DMS 273 (cell line): ENCODE data around the gene EGF.
"Not testable (repeated sequence)": the region's sequence is repeated elsewhere in the genome, so short reads cannot be mapped to it uniquely, and the experiment has no call there.

Source experiments
- DNase-seq: peaks from one replicate; lab custom pipeline; 2025; ENCODE audit not compliant: unreplicated experiment; lab: John Stamatoyannopoulos, UW

The EGF gene

GRCh38 chr4:110025056-110025455 lies 112.4 kb downstream of the EGF start:
- DNase-seq = no peak

GRCh38 chr4:110025718-110026117 lies 113.0 kb downstream of the EGF start:
- DNase-seq = no peak

GRCh38 chr4:110032603-110033002 lies 119.9 kb downstream of the EGF start:
- peak; percentile 0 for DNase-seq

GRCh38 chr4:110033355-110034025 lies 120.8 kb downstream of the EGF start:
- DNase-seq = no peak

- no peak for DNase-seq
Measured at GRCh38 chr4:110034026-110034393, 121.3 kb downstream of the EGF start.

GRCh38 chr4:110039164-110039563 lies 126.5 kb downstream of the EGF start:
- DNase-seq = not testable (repeated sequence)

- DNase-seq = no peak
Measured at GRCh38 chr4:110041735-110042134, 129.1 kb downstream of the EGF start.

- no peak for DNase-seq
Measured at GRCh38 chr4:110042545-110043517, 130.1 kb downstream of the EGF start.

GRCh38 chr4:110046588-110047049 lies 133.9 kb downstream of the EGF start:
- DNase-seq = peak; percentile 67

GRCh38 chr4:110049951-110050925 lies 137.6 kb downstream of the EGF start:
- DNase-seq = peak; percentile 50

- DNase-seq = no peak
Measured at GRCh38 chr4:110055158-110055768, 142.6 kb downstream of the EGF start.

GRCh38 chr4:110058677-110059076 lies 146.0 kb downstream of the EGF start:
- DNase-seq = no peak

- DNase-seq = no peak
Measured at GRCh38 chr4:110059556-110060191, 147.0 kb downstream of the EGF start.

- no peak for DNase-seq
Measured at GRCh38 chr4:110061076-110061475, 148.4 kb downstream of the EGF start.
